PC-3 (cell line): ENCODE measurements around the gene KRT15. TPM values are rescaled to one million over a fixed set of nuclear protein-coding genes. Genes with fewer than 3 reads are reported as not detected.

ENCODE experiments used
- ATAC-seq: fragments of 200-7000 bp; cut with Tn5 transposase; 2 replicates; pipeline ENCODE4 v1.9.1; 2020; ENCODE audit warnings: mild to moderate bottlenecking, moderate library complexity
- BruUV-seq: library from RNA; stranded (reverse); fragments of 400-500 nt; replicated peaks from 2 replicates; lab custom pipeline; 2021; lab: Mats Ljungman, UMichigan
- CTCF ChIA-PET: fragments of 300-600 bp; sonication (Branson Sonifier 250); formaldehyde crosslinking; loops from one replicate; lab custom pipeline; 2022; ENCODE audit warnings: antibody characterized with exemption; lab: Charles Lee
- POLR2A ChIA-PET: fragments of 300-600 bp; sonication (Branson Sonifier 250); formaldehyde crosslinking; loops from one replicate; lab custom pipeline; 2022; ENCODE audit warnings: antibody characterized with exemption; ENCODE audit not compliant: unreplicated experiment; lab: Charles Lee
- DNase-seq: peaks from one replicate; pipeline ENCODE4 v3.0.0-alpha.2; 2015
- H2AFZ ChIP-seq: fragments of 300-600 bp; sonication (generic); 2 replicates; pipeline ENCODE4 v1.6.0; 2016; ENCODE audit warnings: antibody characterized with exemption, low read length
- H3F3A ChIP-seq: fragments of 300-600 bp; sonication (generic); one replicate; pipeline ENCODE4 v1.6.0; 2017; ENCODE audit warnings: antibody characterized with exemption, low read length, control low read depth, mild to moderate bottlenecking; ENCODE audit not compliant: unreplicated experiment
- H3K27ac ChIP-seq: fragments of 300-600 bp; sonication (generic); 2 replicates; pipeline ENCODE4 v1.5.1; 2016; ENCODE audit warnings: mild to moderate bottlenecking, low read length
- H3K27me3 ChIP-seq: fragments of 300-600 bp; sonication (generic); 2 replicates; pipeline ENCODE4 v1.6.1; 2016; ENCODE audit warnings: low read length, mixed read lengths
- H3K36me3 ChIP-seq: fragments of 300-600 bp; sonication (generic); 2 replicates; pipeline ENCODE4 v1.6.1; 2016; ENCODE audit warnings: low read depth, mixed run types, low read length, mixed read lengths
- H3K4me1 ChIP-seq: fragments of 300-600 bp; sonication (generic); 2 replicates; pipeline ENCODE4 v1.5.1; 2016; ENCODE audit warnings: low read length; ENCODE audit not compliant: insufficient read depth
- H3K4me2 ChIP-seq: fragments of 300-600 bp; sonication (generic); 2 replicates; pipeline ENCODE4 v1.6.0; 2016; ENCODE audit warnings: low read length
- H3K4me3 ChIP-seq: fragments of 300-600 bp; sonication (generic); 2 replicates; pipeline ENCODE4 v1.5.1; 2016; ENCODE audit warnings: mild to moderate bottlenecking, low read length, mixed read lengths
- H3K79me2 ChIP-seq: fragments of 300-600 bp; sonication (generic); 2 replicates; pipeline ENCODE4 v1.6.1; 2017; ENCODE audit warnings: low read length, mixed read lengths
- H3K9ac ChIP-seq: fragments of 300-600 bp; sonication (generic); 2 replicates; pipeline ENCODE4 v1.6.0; 2016; ENCODE audit warnings: mild to moderate bottlenecking, low read length
- H3K9me2 ChIP-seq: fragments of 300-600 bp; sonication (generic); replicated peaks from 2 replicates; pipeline ENCODE4 v1.6.1; 2016; ENCODE audit warnings: mixed run types, low read length, mixed read lengths
- H3K9me3 ChIP-seq: fragments of 300-600 bp; sonication (generic); 2 replicates; pipeline ENCODE4 v1.6.1; 2016; ENCODE audit warnings: low read length, mixed read lengths
- H4K20me1 ChIP-seq: fragments of 300-600 bp; sonication (generic); 2 replicates; pipeline ENCODE4 v1.6.1; 2016; ENCODE audit warnings: low read length, mixed read lengths
- EZH2 ChIP-seq: fragments of 300-600 bp; sonication (generic); IDR thresholded peaks from one replicate; pipeline ENCODE4 v1.6.1; 2017; ENCODE audit warnings: antibody characterized with exemption, mild to moderate bottlenecking, low read length; ENCODE audit not compliant: unreplicated experiment
- EZH2phosphoT487 ChIP-seq: fragments of 300-600 bp; sonication (generic); IDR thresholded peaks from 2 replicates; pipeline ENCODE4 v1.6.1; 2018; ENCODE audit warnings: mild to moderate bottlenecking, antibody characterized with exemption, low read length, borderline replicate concordance
- intact Hi-C: fragments of 100-400 bp; cut with micrococcal nuclease; formaldehyde crosslinking; loops from 2 replicates; pipeline ENCODE4 v1.9.0; 2023
- total RNA-seq: library from RNA; depleted of rRNA; stranded (reverse); fragments of >200 nt; gene quantifications from 2 replicates; pipeline ENCODE4 v1.2.3, GENCODE V29; 2014
- TF ChIP-seq, protein P1 (sequence below): fragments of 300-600 bp; sonication (generic); conservative IDR thresholded peaks from 2 replicates; pipeline ENCODE4 v1.5.1; 2017; ENCODE audit warnings: antibody characterized with exemption, low read depth, mild to moderate bottlenecking, low read length

KRT15 gene
- total RNA-seq, 1 experiment from 2014 or later = 121 TPM

DNA sequence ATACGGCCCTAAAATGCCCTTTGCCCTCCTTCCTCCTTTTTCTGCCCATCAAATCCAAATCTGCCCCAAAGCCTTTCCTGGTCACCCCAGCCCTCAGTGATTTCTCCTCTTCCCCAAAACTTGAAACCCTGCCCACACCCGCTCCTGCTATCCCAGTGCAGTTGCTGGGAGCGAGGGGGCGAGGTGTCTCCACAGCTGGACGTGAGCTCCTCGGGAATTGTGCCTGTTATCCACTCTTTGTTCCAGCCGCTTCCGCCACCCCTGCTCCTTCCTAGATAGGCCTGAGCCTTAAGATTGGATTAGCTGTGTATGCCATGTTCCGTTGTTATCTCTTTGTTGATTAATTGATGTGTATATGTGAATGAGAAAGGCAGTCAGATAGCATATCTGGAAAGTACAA, 35.2 kb downstream of the KRT15 start:
- no TSS peak for BruUV-seq
- no peak overlapping the region for H3K27ac ChIP-seq
- ChIA-PET CTCF (no interaction called here), POLR2A (no interaction called here)
- DNase-seq (no peak), ATAC-seq (no peak)
- no peak overlapping the region for H3K4me3 ChIP-seq
- H3K27me3 ChIP-seq = no peaks in the 10 kb centered on the region
- no peak overlapping the region for H3K4me2 ChIP-seq
- no peaks in the 10 kb centered on the region for H4K20me1 ChIP-seq
- TF ChIP-seq EZH2 (no peak), EZH2phosphoT487 (no peak)
- TF ChIP-seq, protein P1, sequence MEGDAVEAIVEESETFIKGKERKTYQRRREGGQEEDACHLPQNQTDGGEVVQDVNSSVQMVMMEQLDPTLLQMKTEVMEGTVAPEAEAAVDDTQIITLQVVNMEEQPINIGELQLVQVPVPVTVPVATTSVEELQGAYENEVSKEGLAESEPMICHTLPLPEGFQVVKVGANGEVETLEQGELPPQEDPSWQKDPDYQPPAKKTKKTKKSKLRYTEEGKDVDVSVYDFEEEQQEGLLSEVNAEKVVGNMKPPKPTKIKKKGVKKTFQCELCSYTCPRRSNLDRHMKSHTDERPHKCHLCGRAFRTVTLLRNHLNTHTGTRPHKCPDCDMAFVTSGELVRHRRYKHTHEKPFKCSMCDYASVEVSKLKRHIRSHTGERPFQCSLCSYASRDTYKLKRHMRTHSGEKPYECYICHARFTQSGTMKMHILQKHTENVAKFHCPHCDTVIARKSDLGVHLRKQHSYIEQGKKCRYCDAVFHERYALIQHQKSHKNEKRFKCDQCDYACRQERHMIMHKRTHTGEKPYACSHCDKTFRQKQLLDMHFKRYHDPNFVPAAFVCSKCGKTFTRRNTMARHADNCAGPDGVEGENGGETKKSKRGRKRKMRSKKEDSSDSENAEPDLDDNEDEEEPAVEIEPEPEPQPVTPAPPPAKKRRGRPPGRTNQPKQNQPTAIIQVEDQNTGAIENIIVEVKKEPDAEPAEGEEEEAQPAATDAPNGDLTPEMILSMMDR = no peak
- no peak overlapping the region for H3K9ac ChIP-seq
- no peaks in the 10 kb centered on the region for H3F3A ChIP-seq
- intact Hi-C loops = no loop called here
- H3K36me3 ChIP-seq = no peaks in the 10 kb centered on the region
- no peak overlapping the region for H2AFZ ChIP-seq
- no peaks in the 10 kb centered on the region for H3K9me2 ChIP-seq
- no peaks in the 10 kb centered on the region for H3K9me3 ChIP-seq
- no peaks in the 10 kb centered on the region for H3K79me2 ChIP-seq
- H3K4me1 ChIP-seq = peaks cover 6% of the 10 kb centered on the region; the same call in 1 of the 2 replicates

DNA sequence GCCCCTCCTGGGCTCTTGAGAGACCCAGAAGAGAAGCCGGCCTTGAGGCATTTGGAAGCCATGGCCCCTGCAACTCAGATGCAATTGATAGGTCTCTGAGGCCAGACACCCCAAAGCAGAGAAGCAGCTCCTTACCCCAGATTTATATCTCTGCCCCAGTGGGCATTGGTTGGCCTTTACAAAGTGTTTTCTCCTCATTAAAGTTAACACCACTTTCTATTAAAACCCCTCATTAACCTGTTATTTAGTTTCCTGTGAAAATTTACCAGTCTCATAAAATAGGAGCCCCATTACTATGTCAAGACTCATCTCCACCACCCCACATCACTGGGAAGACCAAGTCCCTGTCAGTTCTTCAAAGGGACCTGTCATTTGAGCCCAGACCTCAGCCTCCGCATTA, 37.7 kb downstream of the KRT15 start, which contains the start of gene KRT35:
TSS of gene KRT35 (minus strand) at position 116 of the 400 bp plus-strand sequence. CDS start at position 62, 54 bp downstream.
- H3K4me2 ChIP-seq = no peak within 1 kb of the TSS
- no peaks in the 10 kb centered on the region for H3K36me3 ChIP-seq
- H3F3A ChIP-seq = no peaks in the 10 kb centered on the region
- H3K4me1 ChIP-seq = peaks cover 6% of the 10 kb centered on the region; the same call in 1 of the 2 replicates
- no peaks in the 10 kb centered on the region for H3K27me3 ChIP-seq
- H3K79me2 ChIP-seq = no peaks in the 10 kb centered on the region
- POLR2A ChIA-PET = no interaction called here
- no peak within 1 kb of the TSS for H3K9ac ChIP-seq
- no peak within 1 kb of the TSS for H3K4me3 ChIP-seq
- H3K27ac ChIP-seq = no peak within 1 kb of the TSS
- ATAC-seq = no peak
- H4K20me1 ChIP-seq = no peaks in the 10 kb centered on the region
- CTCF ChIA-PET = no interaction called here
- no peaks in the 10 kb centered on the region for H3K9me3 ChIP-seq
- DNase-seq = no peak
- BruUV-seq = no TSS peak
- no peak within 1 kb of the TSS for H2AFZ ChIP-seq
- H3K9me2 ChIP-seq = no peaks in the 10 kb centered on the region
- no peak for TF ChIP-seq EZH2phosphoT487
- no peak for TF ChIP-seq EZH2
- TF ChIP-seq, protein P1 = no peak
- intact Hi-C loops = no loop called here

DNA sequence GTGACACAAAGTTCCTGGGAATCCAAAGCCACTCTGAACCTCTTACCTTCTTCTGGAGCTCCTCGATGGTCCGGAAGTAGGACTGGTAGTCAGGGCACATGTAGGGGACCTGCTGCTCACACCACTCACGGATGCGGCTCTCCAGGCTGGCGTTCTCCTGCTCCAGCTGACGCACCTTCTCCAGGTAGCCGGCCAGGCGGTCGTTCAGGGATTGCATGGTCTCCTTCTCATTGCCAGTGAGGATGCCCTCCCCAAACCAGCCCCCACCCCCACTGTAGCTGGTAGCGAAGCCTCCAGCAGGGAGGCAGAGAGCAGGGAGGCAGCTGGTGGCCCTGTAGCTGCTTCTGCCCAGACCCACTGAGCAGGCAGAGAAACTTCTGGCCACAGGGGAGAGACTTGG, 38.1 kb downstream of the KRT15 start:
- no TSS peak for BruUV-seq
- CTCF ChIA-PET = no interaction called here
- ATAC-seq = no peak
- H3K9me2 ChIP-seq = no peaks in the 10 kb centered on the region
- no peak overlapping the region for H3K4me3 ChIP-seq
- H4K20me1 ChIP-seq = no peaks in the 10 kb centered on the region
- no peak overlapping the region for H2AFZ ChIP-seq
- H3F3A ChIP-seq = no peaks in the 10 kb centered on the region
- H3K4me1 ChIP-seq = peaks cover 6% of the 10 kb centered on the region; the same call in 1 of the 2 replicates
- H3K4me2 ChIP-seq = no peak overlapping the region
- H3K9ac ChIP-seq = no peak overlapping the region
- no peaks in the 10 kb centered on the region for H3K79me2 ChIP-seq
- no peak for DNase-seq
- intact Hi-C loops = no loop called here
- H3K9me3 ChIP-seq = no peaks in the 10 kb centered on the region
- H3K36me3 ChIP-seq = no peaks in the 10 kb centered on the region
- H3K27ac ChIP-seq = no peak overlapping the region
- TF ChIP-seq, protein P1 = no peak
- TF ChIP-seq EZH2 (no peak), EZH2phosphoT487 (no peak)
- POLR2A ChIA-PET = no interaction called here
- no peaks in the 10 kb centered on the region for H3K27me3 ChIP-seq
